HL-60 (cell line): ENCODE data around the gene HSCB.

Experiments used
- DNase-seq, 2 experiments: peaks; one replicate each; pipeline ENCODE4 v3.0.0-alpha.2; 2010 to 2020; ENCODE audit warnings: low read depth in 1 of 2, low spot score in 1 of 2
- H3K27ac ChIP-seq: fragments of 250-450 bp; sonication (Bioruptor Pico); replicated peaks from 2 replicates; pipeline ENCODE4 v1.5.1; 2020; ENCODE audit warnings: mild to moderate bottlenecking, moderate library complexity
- H3K27me3 ChIP-seq: fragments of 250-450 bp; sonication (Bioruptor Pico); 2 replicates; pipeline ENCODE4 v1.5.1; 2021; ENCODE audit warnings: mild to moderate bottlenecking, moderate library complexity; ENCODE audit not compliant: insufficient read depth, poor library complexity, severe bottlenecking
- H3K4me3 ChIP-seq: replicated peaks from 2 replicates; pipeline ENCODE4 v1.5.1; 2011; ENCODE audit warnings: mild to moderate bottlenecking, control low read depth, low read length; ENCODE audit not compliant: insufficient read depth
- CTCF ChIP-seq: IDR thresholded peaks from one replicate; pipeline ENCODE4 v1.5.1; 2011; ENCODE audit warnings: low read length, control low read depth, inconsistent platforms; ENCODE audit not compliant: insufficient read depth
- GABPA ChIP-seq: IDR thresholded peaks from 2 replicates; pipeline ENCODE4 v1.6.1; 2012; ENCODE audit warnings: low read depth
- POLR2AphosphoS5 ChIP-seq: IDR thresholded peaks from 2 replicates; pipeline ENCODE4 v1.6.1; 2012; ENCODE audit warnings: low read depth
- SPI1 ChIP-seq: IDR thresholded peaks from 2 replicates; pipeline ENCODE4 v1.6.1; 2012; ENCODE audit warnings: low read depth, mild to moderate bottlenecking, borderline replicate concordance
- TF ChIP-seq, protein P1 (sequence below): IDR thresholded peaks from 2 replicates; pipeline ENCODE4 v1.6.1; 2012; ENCODE audit warnings: low read depth; ENCODE audit not compliant: insufficient replicate concordance

HSCB gene

DNA sequence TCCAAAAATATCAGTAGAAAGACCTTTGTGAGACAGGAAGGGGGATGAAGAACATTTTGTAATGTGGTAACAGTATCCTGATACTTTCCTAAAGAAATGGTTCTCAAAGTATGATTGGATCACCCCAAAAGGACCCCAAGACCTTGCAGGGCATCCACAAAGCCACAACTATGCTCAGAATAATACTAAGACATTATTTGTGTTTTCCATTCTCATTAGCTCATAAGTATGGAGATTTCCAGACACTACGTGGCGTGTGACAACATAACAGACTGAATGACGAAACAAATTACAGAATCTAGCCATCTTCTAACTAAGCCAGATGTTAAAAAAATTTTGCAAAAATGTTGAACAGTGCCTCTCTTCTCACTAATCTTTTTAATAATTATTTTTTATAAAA, 25.2 kb upstream of the HSCB start:
- H3K27ac ChIP-seq: no peak overlapping the region
- no peak overlapping the region for H3K4me3 ChIP-seq
- DNase-seq: no peak
- TF ChIP-seq CTCF: no peak
- TF ChIP-seq SPI1: no peak
- no peak for TF ChIP-seq GABPA
- TF ChIP-seq, protein P1, sequence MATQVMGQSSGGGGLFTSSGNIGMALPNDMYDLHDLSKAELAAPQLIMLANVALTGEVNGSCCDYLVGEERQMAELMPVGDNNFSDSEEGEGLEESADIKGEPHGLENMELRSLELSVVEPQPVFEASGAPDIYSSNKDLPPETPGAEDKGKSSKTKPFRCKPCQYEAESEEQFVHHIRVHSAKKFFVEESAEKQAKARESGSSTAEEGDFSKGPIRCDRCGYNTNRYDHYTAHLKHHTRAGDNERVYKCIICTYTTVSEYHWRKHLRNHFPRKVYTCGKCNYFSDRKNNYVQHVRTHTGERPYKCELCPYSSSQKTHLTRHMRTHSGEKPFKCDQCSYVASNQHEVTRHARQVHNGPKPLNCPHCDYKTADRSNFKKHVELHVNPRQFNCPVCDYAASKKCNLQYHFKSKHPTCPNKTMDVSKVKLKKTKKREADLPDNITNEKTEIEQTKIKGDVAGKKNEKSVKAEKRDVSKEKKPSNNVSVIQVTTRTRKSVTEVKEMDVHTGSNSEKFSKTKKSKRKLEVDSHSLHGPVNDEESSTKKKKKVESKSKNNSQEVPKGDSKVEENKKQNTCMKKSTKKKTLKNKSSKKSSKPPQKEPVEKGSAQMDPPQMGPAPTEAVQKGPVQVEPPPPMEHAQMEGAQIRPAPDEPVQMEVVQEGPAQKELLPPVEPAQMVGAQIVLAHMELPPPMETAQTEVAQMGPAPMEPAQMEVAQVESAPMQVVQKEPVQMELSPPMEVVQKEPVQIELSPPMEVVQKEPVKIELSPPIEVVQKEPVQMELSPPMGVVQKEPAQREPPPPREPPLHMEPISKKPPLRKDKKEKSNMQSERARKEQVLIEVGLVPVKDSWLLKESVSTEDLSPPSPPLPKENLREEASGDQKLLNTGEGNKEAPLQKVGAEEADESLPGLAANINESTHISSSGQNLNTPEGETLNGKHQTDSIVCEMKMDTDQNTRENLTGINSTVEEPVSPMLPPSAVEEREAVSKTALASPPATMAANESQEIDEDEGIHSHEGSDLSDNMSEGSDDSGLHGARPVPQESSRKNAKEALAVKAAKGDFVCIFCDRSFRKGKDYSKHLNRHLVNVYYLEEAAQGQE: no peak
- TF ChIP-seq POLR2AphosphoS5: no peak
- no peaks in the 10 kb centered on the region for H3K27me3 ChIP-seq

DNA sequence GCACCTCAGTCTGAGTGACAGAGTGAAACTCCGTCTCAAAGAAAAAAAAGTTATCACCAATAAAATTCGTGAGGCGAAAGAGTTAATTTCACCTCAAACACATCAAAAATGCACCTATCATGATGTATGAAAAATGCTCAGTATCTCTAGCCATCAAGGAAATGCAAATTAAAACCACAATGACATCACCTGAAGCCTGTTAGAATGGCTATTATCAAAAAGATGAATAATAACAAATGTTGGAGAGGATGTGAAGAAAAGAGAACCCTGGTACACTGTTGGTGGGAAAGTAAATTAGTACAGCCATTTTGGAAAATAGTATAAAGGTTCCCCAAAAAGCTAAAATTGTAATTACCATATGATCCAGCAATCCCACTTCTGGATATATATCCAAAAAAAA, 23.8 kb upstream of the HSCB start:
- DNase-seq: no peak
- Histone ChIP-seq H3K27me3 (no peaks in the 10 kb centered on the region), H3K27ac (no peak overlapping the region), H3K4me3 (no peak overlapping the region)
- TF ChIP-seq CTCF (no peak), POLR2AphosphoS5 (no peak)

GRCh38 chr22:28728002-28728401, 13.8 kb upstream of the HSCB start:
- no peak for DNase-seq
- TF ChIP-seq SPI1 (no peak), CTCF (no peak), POLR2AphosphoS5 (no peak), GABPA (no peak)
- TF ChIP-seq, protein P1: no peak
- Histone ChIP-seq H3K27ac (no peak overlapping the region), H3K4me3 (no peak overlapping the region), H3K27me3 (no peaks in the 10 kb centered on the region)

GRCh38 chr22:28728621-28729313, 13.1 kb upstream of the HSCB start:
- DNase-seq: no peak
- Histone ChIP-seq H3K4me3 (no peak overlapping the region), H3K27me3 (no peaks in the 10 kb centered on the region), H3K27ac (no peak overlapping the region)
- TF ChIP-seq GABPA (no peak), SPI1 (no peak)
